Uterine smooth muscle cell (primary cell): ENCODE data around the gene PCCA. TPM values are rescaled to one million over a fixed set of nuclear protein-coding genes. Genes with fewer than 3 reads are reported as not detected.

Source experiments
- total RNA-seq: library from RNA; depleted of rRNA; stranded (reverse); fragments of >200 nt; gene quantifications from 2 replicates; pipeline ENCODE4 v1.2.3, GENCODE V29; 2014

Gene PCCA, protein sequence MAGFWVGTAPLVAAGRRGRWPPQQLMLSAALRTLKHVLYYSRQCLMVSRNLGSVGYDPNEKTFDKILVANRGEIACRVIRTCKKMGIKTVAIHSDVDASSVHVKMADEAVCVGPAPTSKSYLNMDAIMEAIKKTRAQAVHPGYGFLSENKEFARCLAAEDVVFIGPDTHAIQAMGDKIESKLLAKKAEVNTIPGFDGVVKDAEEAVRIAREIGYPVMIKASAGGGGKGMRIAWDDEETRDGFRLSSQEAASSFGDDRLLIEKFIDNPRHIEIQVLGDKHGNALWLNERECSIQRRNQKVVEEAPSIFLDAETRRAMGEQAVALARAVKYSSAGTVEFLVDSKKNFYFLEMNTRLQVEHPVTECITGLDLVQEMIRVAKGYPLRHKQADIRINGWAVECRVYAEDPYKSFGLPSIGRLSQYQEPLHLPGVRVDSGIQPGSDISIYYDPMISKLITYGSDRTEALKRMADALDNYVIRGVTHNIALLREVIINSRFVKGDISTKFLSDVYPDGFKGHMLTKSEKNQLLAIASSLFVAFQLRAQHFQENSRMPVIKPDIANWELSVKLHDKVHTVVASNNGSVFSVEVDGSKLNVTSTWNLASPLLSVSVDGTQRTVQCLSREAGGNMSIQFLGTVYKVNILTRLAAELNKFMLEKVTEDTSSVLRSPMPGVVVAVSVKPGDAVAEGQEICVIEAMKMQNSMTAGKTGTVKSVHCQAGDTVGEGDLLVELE
- 30.3 and 38.0 TPM in 2 replicates for total RNA-seq

DNA sequence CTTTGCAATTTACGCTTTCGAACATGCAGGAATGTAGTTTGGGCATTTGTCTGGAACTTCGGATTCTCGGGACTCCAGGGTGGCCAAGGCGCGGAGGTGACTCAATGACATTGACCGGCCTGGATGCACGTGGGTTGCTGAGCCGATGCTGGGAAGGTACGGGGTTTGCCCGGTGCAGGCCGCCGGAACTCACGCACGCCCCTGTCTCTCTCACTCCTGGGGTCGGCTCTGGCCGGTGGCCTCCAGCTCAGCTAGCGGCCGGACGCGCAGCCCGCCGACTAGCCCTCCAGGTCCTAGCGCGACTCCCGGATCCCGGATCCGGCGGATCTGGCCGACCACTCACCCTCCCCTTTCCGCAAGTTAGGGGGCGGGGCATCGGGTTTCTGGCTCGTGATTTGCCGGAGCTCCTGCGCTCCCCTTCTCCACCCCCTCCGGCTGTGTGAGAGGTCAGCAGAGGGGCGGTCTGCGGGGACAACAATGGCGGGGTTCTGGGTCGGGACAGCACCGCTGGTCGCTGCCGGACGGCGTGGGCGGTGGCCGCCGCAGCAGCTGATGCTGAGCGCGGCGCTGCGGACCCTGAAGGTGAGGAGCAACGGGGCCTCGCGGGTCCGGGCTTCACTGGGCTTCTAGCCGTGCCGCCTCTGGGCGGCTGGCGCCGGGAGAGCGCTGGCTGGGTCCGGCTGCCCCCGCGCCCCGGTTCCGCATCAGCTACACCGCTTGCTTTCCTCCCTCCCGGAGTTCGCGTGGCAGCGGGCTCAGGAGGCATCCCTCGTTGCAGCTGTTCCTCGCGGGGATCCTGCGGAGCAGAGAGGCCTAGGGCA is at the start of gene PCCA:
Gene PCCA, plus strand, starts transcription at position 450 of the 821 bp plus-strand sequence. Its CDS starts 28 bp downstream, at position 478.

Other genes starting within 250 kb of the PCCA start
- gene ZIC5, start 117.3 kb upstream of the PCCA start, total RNA-seq = not detected in 2 replicates
- not detected in 2 replicates for gene ZIC2, start 107.3 kb upstream of the PCCA start, total RNA-seq